ENCODE measurements around the gene SMIM36.
"Not testable (repeated sequence)": the region's sequence is repeated elsewhere in the genome, so short reads cannot be mapped to it uniquely, and the experiment has no call there.

SMIM36 gene

DNA sequence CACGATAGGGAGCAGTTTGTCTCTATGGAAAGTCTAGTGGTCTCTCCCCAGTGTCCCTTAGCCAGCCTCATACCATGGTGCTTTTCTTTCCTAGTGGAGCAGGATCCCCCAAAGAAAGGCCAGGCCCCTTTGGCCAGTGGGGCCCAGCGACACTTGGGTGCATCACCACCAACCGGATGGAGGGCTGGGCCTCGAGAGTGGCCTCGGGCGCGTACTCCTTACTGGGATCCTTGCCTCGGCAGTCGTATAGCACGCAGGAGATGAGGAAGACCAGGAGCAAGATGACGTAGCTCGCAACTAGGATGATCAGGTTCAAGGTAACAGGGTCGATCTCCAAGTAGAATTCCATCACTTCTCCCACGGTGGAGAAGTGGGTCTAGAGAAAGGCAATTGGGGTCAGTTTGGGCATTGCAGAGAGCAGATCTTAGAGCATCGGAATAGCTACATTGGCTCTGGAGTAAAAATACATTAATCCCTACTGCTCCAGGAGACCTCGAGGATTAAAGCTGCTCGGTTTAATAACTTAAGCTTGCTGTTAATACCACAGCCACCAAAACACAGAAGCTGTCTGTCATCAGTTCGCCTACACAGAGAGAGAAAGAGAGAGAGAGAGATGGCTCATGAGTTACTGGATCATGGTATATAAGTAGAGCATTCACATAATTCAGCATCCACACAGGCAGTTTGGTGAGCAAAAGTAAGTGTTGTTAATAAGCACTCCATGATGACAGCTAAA is at the start of gene SMIM36:
Gene SMIM36, minus strand, starts transcription at position 467 of the 736 bp plus-strand sequence.
- DNase-seq: no peak

- no peak for DNase-seq
These were observed 44.5 kb upstream of the SMIM36 start for GRCh38 chr17:55555772-55556171.

- DNase-seq: no peak
These were observed 37.9 kb upstream of the SMIM36 start for GRCh38 chr17:55549140-55549539.

DNA sequence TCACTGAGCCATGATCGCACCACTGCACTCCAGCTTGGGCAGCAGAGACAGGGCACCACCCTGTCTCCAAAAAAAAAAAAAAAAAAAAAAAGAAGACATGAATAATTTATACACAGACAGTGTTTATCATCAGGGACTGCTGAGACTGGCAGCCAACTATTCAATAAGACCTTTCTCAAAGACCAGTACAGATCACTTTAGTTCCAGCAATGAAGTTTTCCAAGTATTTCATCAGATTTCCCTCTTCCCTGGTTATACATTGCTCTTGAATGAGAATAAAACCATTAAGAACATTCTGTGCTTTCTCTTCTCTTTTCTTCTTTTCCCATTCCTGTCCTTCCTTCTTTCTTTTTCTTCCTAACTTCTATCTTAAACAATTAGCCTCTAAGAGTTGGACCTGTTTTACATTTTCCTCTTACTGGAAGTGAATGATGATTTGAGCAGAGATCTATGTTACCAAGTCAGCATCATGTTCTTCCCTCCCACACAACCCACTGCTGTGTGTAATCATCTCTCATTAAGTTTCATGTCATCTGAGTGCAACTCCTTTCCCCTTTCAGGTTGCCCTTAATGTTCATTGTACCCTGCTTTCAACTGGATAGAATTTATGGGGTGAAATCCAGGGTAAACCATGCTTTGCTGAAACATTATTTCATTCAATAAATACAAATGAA is 35.9 kb upstream of the SMIM36 start:
- no peak for DNase-seq

DNA sequence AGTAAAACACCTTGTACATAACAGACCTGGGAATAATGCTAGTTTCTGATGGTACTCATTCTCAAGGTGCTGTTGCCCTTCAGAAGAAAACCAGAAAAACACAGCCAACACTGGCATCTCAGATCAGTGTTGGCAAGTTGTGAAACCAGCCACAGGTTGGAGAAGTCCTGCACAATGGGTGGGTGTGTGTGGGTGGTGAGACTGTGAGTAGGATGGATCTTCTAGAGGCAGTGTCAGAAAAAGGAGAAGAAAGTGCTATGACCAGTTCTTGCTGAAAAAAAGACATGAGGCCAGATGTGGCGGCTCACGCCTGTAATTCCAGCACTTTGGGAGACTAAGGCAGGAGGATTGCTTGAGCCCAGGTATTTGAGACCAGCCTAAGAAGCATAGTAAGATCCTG is 35.2 kb upstream of the SMIM36 start:
- no peak for DNase-seq

- no peak for DNase-seq
These were observed 34.6 kb upstream of the SMIM36 start for GRCh38 chr17:55545806-55546205.

- DNase-seq: no peak
These were observed 32.5 kb upstream of the SMIM36 start for GRCh38 chr17:55543709-55544108.

DNA sequence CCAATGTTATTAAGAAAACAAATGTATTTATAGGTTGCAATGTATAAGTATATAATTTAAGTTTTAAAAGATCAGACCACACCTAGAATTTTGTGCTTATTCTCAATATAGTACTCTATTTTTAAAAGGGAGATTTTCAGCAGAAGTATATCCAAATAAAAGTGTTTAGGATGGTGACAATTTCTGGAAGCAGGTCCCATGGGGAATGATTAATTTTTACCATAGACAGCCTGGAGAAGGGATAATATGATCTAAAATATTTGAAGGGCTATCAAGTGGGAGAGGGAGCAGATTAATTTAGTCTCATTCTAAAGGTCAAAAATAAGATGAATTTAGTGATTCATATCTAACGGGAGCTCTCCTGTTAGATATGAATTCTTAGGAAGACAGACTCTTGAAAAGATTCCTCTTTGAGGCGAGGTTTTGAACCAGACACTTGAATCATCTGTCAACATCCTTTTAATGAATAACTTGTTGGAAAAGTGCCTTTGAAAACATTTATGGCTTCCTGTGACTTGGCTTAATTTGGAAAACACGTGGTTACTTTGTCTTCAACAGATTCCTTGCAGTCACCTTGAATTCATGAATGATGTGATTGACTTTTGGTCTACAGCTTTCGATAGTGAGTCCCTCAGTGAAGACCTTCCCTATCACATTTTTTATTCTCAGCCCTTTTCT is 29.3 kb upstream of the SMIM36 start:
- DNase-seq: no peak

- no peak for DNase-seq
These were observed 25.0 kb upstream of the SMIM36 start for GRCh38 chr17:55536205-55536604.

GRCh38 chr17:55533608-55534007 is 22.4 kb upstream of the SMIM36 start:
- DNase-seq: no peak

- no peak for DNase-seq
These were observed 21.4 kb upstream of the SMIM36 start for GRCh38 chr17:55532670-55533069.

- no peak for DNase-seq
These were observed 19.9 kb upstream of the SMIM36 start for GRCh38 chr17:55531053-55531728.

DNA sequence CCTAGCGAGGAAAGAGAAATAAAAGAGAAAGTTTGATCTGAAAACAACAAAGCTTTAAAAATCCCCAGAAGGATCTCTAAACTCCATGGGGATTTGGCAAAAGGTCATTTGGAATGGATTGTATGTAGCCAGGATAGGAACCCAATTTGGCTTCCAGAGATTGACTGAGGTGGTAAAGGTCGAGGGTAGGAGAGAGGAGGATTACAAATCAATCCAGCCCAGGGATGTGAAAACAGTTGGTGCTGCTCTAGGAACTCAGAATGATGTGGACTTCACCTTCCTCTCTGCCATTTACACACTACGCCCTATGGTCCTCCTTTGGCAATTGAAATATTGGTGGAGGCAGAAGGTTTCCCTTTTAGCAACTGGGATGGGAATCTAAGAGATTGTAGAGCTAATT is 18.8 kb upstream of the SMIM36 start:
- no peak for DNase-seq

DNA sequence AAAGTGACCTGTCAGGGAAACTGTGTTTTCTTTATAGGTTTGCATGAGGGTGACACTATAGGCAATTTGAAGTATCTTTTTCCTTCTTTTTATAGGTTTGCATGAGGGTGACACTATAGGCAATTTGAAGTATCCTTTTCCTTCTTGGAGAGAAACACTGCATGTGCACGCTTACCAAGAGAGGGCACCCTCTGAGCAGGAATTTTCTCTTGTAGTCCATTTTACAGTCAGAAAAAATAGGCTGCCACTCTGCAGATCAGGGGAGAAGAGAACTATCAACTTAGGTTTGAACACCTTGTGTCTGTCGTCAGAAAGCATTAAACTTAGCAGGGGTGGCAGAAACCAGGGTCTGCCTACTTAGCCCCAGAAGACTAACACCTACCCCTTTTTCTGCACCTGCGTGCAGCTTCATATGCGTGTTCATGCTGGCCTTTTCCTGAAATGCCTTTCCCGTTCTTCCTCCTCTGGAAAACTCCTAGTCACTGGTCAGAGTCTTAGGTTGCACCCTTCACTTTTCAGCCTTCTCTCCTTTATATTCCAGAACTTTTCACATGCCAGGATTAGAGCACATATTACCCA is 16.4 kb upstream of the SMIM36 start:
- DNase-seq: peak; percentile 44

DNA sequence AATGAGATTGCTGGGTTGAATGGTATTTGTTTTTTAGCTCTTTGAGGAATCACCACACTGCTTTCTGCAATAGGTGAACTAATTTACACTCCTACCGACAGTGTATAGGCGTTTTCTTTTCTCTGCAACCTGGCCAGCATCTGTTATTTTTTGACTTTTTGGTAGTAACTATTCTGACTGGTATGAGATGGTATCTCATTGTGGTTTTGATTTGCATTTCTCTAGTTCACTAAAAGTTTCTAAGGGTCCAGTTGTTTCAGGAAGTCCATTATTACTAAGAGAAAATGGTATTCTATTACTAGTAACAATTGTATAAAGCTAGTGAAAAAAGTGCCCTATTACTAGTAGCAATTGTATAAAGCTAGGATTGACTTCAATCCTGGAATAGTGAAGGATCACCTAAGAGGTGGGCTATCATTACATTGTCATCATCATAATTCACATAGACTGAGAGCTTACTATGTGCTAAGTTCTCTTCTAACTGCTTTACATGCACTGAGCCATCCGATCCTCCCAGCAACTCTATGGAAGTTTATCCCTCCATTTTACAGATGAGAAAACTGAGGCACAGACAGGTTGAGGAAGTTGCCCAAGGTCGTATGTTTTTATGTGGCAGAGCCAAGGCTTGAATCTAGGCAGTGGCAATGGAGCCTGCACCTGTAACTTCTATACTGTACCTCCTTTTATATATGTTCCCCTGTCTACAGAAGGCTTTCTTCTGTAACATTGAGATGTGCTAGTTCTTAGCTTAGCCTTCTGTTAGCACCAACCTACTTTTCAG is 13.4 kb upstream of the SMIM36 start:
- DNase-seq: no peak

DNA sequence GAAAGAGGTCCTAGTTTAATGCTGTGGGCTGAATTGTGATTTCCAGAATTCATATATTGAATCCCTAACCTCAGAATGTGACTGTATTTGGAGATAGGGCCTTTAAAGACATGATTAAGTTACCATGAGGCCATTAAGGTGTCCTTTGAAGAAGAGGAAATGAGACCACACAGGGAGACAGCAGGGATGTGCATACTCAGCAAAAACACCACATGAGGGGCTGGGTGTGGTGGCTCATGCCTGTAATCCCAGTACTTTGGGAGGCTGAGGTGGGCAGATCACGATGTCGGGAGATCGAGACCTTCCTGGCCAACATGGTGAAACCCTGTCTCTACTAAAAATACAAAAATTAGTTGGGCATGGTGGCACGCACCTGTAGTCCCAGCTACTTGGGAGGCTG is 11.8 kb upstream of the SMIM36 start:
- DNase-seq: not testable (repeated sequence)

DNA sequence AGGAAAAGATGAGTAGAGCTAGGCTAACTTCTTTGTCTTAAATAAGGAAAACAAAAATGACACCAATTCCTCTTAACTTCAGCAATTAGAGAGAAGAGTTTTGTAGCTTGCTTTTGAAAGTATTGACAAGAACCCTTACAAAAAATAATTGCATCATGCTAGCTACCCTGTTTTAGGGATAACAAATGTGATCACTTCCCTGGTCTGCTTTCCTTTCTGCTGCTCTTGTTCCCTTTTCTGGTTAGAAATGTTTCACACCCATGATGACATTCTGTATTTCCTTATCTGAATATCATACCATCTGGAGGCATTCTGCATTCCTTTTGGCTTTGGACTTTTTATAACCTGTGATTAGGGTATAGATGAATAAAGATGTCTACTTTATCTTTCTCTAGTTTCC is 9.9 kb upstream of the SMIM36 start:
- no peak for DNase-seq

DNA sequence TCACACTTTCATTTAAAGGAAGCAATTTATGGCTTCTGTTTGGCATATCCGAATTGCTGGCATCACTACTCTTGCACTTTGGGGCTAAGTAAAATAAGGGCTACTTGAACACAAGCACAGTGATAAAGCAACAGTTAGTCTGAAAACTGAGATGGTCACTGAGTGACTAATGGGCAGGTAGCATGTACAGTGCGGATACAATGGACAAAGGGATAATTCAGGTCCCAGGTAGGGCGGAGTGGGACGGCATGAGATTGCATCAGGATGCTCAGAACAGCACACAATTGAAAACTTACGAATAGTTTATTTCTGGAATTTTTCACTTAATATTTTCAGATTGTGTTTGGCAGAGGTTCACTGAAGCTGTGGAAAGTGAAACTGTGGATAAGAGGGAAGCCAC is 9.2 kb upstream of the SMIM36 start:
- no peak for DNase-seq

DNA sequence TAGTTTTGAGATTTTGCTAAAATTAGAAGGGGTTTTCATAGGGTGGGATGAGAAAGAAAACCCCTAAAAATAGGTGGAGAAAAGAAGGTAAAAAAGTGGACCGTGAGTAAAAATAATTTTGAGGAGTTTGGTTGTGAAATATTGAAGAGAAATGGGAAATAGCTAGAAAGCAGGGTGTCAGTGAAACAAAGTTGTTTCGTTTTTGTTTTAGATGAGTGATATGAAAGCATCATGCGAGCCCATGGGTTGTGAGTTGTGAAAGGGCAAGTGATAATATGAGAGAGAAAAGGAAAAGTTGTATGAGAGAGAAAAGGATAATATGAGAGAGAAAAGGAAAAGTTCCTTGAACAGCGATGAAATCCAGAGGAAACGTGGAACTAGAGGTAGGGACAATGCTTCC is 7.3 kb upstream of the SMIM36 start:
- no peak for DNase-seq

DNA sequence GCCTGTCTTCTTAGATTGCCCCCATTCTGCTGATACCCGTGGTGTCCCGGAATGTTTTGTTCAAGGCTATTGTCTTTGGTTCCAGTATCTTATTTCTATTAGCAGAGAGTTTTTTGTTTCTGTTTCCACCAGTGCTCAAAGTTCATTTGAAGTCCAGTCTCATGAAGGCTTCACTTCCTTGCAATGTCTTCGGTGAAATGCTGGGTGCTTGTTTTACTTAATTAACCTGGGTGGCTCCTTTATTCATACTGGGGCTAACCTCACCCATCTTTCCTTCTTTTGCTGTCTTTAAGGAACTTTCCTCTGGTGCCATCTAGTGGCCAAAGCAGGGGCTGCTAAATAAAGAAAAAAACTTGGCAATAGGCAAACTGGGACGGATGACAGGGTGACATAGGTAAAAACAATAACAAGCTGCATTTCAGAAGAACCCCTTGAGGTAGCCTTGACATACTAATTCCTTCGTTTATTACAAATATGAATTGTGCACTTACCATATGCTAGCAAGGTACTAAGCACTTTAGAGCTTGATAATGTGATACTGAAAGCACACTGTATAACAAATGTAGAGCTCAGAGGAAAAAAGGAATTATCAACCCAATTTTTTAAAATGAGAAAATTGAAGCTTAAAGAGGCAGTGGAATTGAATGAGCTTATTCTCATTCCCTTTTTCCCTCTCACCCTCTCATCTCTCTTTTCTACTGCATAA is 2.8 kb upstream of the SMIM36 start:
- peak; percentile 87 for DNase-seq

DNA sequence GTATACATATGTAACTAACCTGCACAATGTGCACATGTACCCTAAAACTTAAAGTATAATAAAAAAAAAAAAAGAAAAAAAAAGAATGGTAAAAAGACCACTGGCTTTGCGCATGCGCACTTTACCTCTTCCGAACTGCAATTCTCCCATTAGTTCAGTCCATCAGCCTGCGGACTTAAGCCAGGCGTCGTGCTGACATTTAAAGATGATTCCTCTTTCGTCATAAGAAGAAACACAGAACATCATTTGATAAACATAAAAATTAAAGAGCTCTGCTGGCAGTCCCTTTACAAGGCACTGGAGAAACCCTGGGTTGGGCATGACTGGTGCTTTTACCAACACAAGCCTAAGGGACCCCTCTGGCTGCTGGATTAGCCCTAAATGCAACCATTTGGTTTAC is 3.6 kb downstream of the SMIM36 start:
- not testable (repeated sequence) for DNase-seq

DNA sequence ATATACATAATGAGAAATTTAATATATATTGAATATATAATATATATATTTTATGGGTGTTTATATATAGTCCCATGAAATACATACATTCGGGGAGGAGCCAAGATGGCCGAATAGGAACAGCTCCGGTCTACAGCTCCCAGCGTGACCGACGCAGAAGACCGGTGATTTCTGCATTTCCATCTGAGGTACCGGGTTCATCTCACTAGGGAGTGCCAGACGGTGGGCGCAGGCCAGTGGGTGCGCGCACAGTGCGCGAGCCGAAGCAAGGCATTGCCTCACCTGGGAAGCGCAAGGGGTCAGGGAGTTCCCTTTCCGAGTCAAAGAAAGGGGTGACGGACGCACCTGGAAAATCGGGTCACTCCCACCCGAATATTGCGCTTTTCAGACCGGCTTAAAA is 9.6 kb downstream of the SMIM36 start:
- DNase-seq: not testable (repeated sequence)

Data from retina (tissue), 1 donor.